ENCODE measurements around the gene BCAS4. TPM values are rescaled to one million over a fixed set of nuclear protein-coding genes. Genes with fewer than 3 reads are reported as not detected.

BCAS4 gene
- total RNA-seq, 4 donors from 2014 or later = 0.30 to 0.84 (median 0.51) TPM

DNA sequence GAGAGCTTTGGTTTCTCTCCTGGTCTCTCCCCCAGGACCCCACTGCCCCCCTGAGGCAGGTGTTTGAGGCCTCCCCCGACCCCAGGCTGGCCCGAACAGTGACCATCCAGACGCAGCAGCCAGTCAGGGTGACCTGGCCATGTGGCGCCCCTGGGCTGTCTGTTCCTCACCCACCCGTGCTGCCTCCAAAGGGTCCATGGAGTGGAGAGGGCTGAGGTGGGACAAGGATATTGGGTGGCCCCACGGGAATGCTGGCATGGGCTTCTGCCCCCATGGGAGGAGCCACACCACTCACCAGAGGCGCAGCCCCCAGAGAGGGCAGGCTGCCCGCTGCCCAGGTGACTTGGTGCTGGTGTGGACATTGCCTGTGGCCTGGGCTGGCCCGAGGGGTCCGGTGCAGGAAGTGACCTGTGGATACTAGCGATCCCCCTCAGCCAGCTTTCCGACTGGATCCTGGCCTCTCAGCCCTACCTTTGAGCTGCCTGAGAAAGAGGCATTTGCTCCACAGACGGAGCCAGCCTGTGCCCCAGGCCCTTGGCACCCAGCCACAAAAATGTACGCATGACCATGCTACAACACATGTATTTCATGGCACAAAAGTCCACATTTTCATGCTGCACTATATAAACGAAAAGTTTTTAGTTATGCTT lies 50.8 kb downstream of the BCAS4 start:
- 79 to 81% methylated on average over 12 to 15 of the region's 15 CpGs for WGBS, 2 donors
- peaks cover 0 to 15% (median 5%) of the 10 kb centered on the region in 4 donors for H3K4me1 ChIP-seq

DNA sequence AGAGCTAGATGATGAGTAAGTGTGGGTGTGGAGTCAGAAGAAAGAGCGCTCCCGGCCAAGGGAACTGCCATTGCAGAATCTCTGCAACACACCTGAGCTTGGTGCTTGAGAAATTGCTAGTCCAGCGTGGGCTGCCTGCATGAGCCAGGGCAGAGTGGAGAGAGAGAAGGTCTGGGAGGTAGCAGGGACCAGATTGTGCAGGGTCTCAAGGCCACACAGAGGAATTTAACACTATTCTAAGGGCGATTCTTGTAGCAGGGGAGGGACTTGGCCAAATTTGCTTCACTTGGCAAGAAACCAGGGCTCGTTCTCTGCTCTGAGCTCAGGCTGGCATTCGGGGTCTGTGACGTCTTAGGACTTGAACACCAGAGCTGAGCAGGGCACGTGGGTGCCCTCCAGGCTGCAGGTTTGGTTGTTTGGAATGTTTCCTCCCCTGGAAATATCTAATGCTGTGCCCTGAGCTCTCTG lies 53.5 kb downstream of the BCAS4 start:
- Histone ChIP-seq H3K27me3 (no peaks in the 10 kb centered on the region), H3K4me3 (peak overlapping the region in 2 of 4 donors; percentile 10 to 23), H3K36me3 (no peaks in the 10 kb centered on the region), H3K9me3 (no peaks in the 10 kb centered on the region), H3K27ac (no peak overlapping the region), H3K4me1 (peaks cover 0 to 15% (median 5%) of the 10 kb centered on the region in 4 donors)
- WGBS, 2 donors = 24 to 31% methylated on average over 5 to 7 of the region's 8 CpGs
- TF ChIP-seq EP300 (IDR thresholded peaks at IDR 0.05) (no peak), POLR2A (IDR thresholded peaks at IDR 0.05) (no peak)
- TF ChIP-seq, protein P1, sequence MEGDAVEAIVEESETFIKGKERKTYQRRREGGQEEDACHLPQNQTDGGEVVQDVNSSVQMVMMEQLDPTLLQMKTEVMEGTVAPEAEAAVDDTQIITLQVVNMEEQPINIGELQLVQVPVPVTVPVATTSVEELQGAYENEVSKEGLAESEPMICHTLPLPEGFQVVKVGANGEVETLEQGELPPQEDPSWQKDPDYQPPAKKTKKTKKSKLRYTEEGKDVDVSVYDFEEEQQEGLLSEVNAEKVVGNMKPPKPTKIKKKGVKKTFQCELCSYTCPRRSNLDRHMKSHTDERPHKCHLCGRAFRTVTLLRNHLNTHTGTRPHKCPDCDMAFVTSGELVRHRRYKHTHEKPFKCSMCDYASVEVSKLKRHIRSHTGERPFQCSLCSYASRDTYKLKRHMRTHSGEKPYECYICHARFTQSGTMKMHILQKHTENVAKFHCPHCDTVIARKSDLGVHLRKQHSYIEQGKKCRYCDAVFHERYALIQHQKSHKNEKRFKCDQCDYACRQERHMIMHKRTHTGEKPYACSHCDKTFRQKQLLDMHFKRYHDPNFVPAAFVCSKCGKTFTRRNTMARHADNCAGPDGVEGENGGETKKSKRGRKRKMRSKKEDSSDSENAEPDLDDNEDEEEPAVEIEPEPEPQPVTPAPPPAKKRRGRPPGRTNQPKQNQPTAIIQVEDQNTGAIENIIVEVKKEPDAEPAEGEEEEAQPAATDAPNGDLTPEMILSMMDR (IDR thresholded peaks at IDR 0.05) = no peak
- no peak for DNase-seq (ENCODE audit: low spot score in 2 of 2)

More for the DNA sequence above, 50.8 kb downstream of the BCAS4 start:
- Histone ChIP-seq H3K36me3 (no peaks in the 10 kb centered on the region), H3K9me3 (no peaks in the 10 kb centered on the region), H3K4me3 (no peak overlapping the region), H3K27me3 (no peaks in the 10 kb centered on the region), H3K27ac (no peak overlapping the region)
- no peak for DNase-seq (ENCODE audit: low spot score in 2 of 2)
- TF ChIP-seq POLR2A (IDR thresholded peaks at IDR 0.05) = no peak
- TF ChIP-seq, protein P1 (IDR thresholded peaks at IDR 0.05) = no peak
- no peak for TF ChIP-seq EP300 (IDR thresholded peaks at IDR 0.05)

DNA sequence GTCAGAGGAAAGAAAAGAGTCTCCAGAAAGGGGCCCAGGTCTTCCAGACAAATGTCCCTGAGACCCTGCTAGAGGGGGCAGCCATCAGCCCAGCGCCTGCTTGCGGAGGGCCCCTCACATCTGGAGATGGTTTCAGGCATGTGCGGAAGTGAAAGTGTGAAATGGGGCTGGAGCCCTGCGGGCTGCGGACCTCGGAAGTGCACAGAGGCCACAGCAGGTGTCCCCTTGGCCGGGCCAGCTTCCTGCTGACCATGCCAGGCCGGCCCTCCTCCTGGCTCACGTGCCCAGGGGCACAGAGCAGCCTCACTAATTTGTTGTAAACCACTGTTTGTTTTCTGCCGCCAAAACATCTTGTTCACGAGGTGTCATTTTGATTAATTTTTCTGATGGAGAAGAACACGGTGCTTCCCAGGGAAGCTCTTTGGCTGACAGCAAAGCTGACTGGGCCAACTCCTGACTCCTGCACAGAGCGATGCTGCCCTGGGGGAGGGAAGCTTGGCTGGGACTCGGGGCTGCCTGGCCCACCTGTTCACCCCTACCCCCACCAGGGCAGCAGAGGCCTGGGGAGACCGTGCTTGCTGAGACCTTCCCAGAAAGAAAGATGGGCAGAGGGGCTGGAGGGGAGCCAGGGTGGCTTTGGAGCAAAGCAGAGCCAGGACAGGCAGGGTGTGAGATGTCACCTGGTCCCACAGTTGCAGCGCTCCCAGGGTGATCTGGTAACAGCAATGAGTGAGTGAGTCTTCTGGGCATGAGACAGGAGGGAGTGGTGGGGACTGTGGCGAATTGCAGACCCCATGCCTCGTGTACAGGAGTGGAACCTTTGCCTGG lies 54.2 kb downstream of the BCAS4 start:
- 45 to 49% methylated on average over 15 to 16 of the region's 18 CpGs for WGBS, 2 donors
- no peaks in the 10 kb centered on the region for H3K9me3 ChIP-seq
- H3K4me3 ChIP-seq = peak overlapping the region in 2 of 4 donors; percentile 10 to 23
- no peaks in the 10 kb centered on the region for H3K27me3 ChIP-seq
- H3K4me1 ChIP-seq = peaks cover 0 to 15% (median 5%) of the 10 kb centered on the region in 4 donors
- TF ChIP-seq POLR2A (IDR thresholded peaks at IDR 0.05) (no peak), EP300 (IDR thresholded peaks at IDR 0.05) (no peak)
- TF ChIP-seq, protein P1 (IDR thresholded peaks at IDR 0.05) = no peak
- no peak for DNase-seq (ENCODE audit: low spot score in 2 of 2)
- H3K36me3 ChIP-seq = no peaks in the 10 kb centered on the region
- H3K27ac ChIP-seq = no peak overlapping the region

DNA sequence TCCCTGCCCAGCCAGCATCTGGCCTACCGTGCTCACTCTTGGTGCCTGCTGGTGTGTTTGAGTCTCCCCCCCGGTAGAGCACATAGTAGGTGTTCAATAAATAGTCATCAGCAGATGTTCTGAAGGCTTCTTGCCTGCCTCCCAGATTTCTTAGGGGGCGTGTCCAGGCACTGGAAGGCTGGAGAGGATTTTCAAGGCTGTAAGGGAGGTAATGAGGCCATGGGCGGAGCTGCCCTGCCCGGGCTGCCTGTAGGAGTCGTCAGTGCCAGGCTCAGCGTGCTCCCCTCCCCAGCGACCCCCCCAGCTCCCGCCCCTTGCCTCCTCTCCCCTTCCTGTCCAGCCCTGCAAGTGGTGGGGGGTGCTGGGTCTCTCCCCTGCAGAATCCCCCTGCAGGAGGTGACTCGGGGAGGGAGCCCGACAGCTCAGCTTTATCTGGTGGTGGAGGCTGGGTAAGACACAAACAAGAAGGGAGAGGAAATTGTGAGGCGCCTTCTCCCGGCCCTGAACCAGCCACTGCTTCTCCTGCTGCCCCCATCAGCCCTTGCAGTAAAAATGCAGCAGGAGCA lies 55.9 kb downstream of the BCAS4 start:
- WGBS, 2 donors = 50 to 61% methylated on average over 13 of the region's 13 CpGs
- TF ChIP-seq EP300 (IDR thresholded peaks at IDR 0.05) (no peak), POLR2A (IDR thresholded peaks at IDR 0.05) (no peak)
- TF ChIP-seq, protein P1 (IDR thresholded peaks at IDR 0.05) = no peak
- peaks cover 0 to 15% (median 5%) of the 10 kb centered on the region in 4 donors for H3K4me1 ChIP-seq
- no peak overlapping the region for H3K4me3 ChIP-seq
- no peaks in the 10 kb centered on the region for H3K9me3 ChIP-seq
- no peak for DNase-seq (ENCODE audit: low spot score in 2 of 2)
- no peak overlapping the region for H3K27ac ChIP-seq
- H3K36me3 ChIP-seq = no peaks in the 10 kb centered on the region
- H3K27me3 ChIP-seq = no peaks in the 10 kb centered on the region

Measured in tibial nerve (tissue), 4 donors.